SK-N-SH (cell line): Measurements from ENCODE around the gene PTPN6. TPM values are rescaled to one million over a fixed set of nuclear protein-coding genes. Genes with fewer than 3 reads are reported as not detected.

Experiments used
- CTCF ChIA-PET: fragments of 300-600, 350-600 bp; formaldehyde crosslinking; extraction: SDS; loops from one replicate; lab custom pipeline; 2021; lab: Yijun Ruan, JAX
- POLR2A ChIA-PET: fragments of 350-600 bp; sonication (Branson Sonifier 250); formaldehyde crosslinking; extraction: SDS; loops from one replicate; lab custom pipeline; 2020; ENCODE audit warnings: antibody characterized with exemption, inconsistent platforms; lab: Yijun Ruan, JAX
- DNase-seq: peaks from one replicate; pipeline ENCODE4 v3.0.0; 2012
- H2AFZ ChIP-seq: fragments of 200-600 bp; sonication (generic); 2 replicates; pipeline ENCODE4 v1.8.1; 2016; ENCODE audit warnings: antibody characterized with exemption, mild to moderate bottlenecking, low read depth
- H3F3A ChIP-seq: fragments of 200-600 bp; sonication (generic); replicated peaks from 2 replicates; pipeline ENCODE3; 2016; ENCODE audit warnings: antibody characterized with exemption, mild to moderate bottlenecking; ENCODE audit not compliant: insufficient read depth
- H3K27ac ChIP-seq, 2 experiments: fragments of 200-500 bp in 1 of 2; fragments of 200-600 bp in 1 of 2; sonication (Bioruptor generic) in 1 of 2; sonication (generic), shearing (Covaris generic) in 1 of 2; 2 replicates each; pipeline versions ENCODE4 v1.5.1 to v1.6.1; 2014 to 2016; ENCODE audit warnings: low read depth in 2 of 2, inconsistent platforms in 1 of 2, low read length in 1 of 2, mild to moderate bottlenecking in 1 of 2, mixed read lengths in 1 of 2
- H3K27me3 ChIP-seq: fragments of 200-600 bp; sonication (generic), shearing (Covaris generic); 2 replicates; pipeline ENCODE4 v1.6.1; 2016; ENCODE audit warnings: mixed run types; ENCODE audit not compliant: insufficient read depth
- H3K36me3 ChIP-seq, 2 experiments: fragments of 200-500 bp in 1 of 2; fragments of 200-600 bp in 1 of 2; sonication (Bioruptor generic) in 1 of 2; sonication (generic) in 1 of 2; replicated peaks in 1 of 2; 2 replicates each; pipeline versions ENCODE3 to v1.5.1; 2014 to 2016; ENCODE audit warnings: low read length in 1 of 2, mild to moderate bottlenecking in 1 of 2; ENCODE audit not compliant: insufficient read depth in 2 of 2, control insufficient read depth in 1 of 2
- H3K4me1 ChIP-seq, 2 experiments: fragments of 200-500 bp in 1 of 2; fragments of 200-600 bp in 1 of 2; sonication (Bioruptor generic) in 1 of 2; sonication (generic), shearing (Covaris generic) in 1 of 2; 2 replicates each; pipeline versions ENCODE4 v1.5.1 to v1.6.1; 2014 to 2016; ENCODE audit warnings: low read depth in 1 of 2, low read length in 1 of 2, mixed run types in 1 of 2; ENCODE audit not compliant: insufficient read depth in 2 of 2, control insufficient read depth in 1 of 2
- H3K4me2 ChIP-seq: fragments of 200-600 bp; sonication (generic), shearing (Covaris generic); 2 replicates; pipeline ENCODE4 v1.6.1; 2017; ENCODE audit warnings: mixed run types
- H3K4me3 ChIP-seq, 2 experiments: fragments of 200-500 bp in 1 of 2; fragments of 200-600 bp in 1 of 2; sonication (Bioruptor generic) in 1 of 2; sonication (generic), shearing (Covaris generic) in 1 of 2; 2 replicates each; pipeline versions ENCODE4 v1.5.1 to v1.8.1; 2014 to 2016; ENCODE audit warnings: low read depth in 2 of 2, inconsistent platforms in 1 of 2, low read length in 1 of 2, mild to moderate bottlenecking in 1 of 2, mixed read lengths in 1 of 2, moderate library complexity in 1 of 2
- H3K79me2 ChIP-seq: fragments of 200-600 bp; sonication (generic); 2 replicates; pipeline ENCODE4 v1.8.1; 2017; ENCODE audit warnings: mild to moderate bottlenecking; ENCODE audit not compliant: insufficient read depth
- H3K9ac ChIP-seq: fragments of 200-600 bp; sonication (generic); 2 replicates; pipeline ENCODE4 v1.6.1; 2017; ENCODE audit warnings: mixed run types
- H3K9me2 ChIP-seq: fragments of 200-600 bp; sonication (generic); 2 replicates; pipeline ENCODE4 v1.6.1; 2017; ENCODE audit warnings: mixed run types
- H3K9me3 ChIP-seq: fragments of 200-600 bp; sonication (generic); 2 replicates; pipeline ENCODE4 v1.6.1; 2017; ENCODE audit warnings: mixed run types, mild to moderate bottlenecking, moderate library complexity
- H4K20me1 ChIP-seq: fragments of 200-600 bp; sonication (generic); 2 replicates; pipeline ENCODE4 v1.6.1; 2017; ENCODE audit warnings: mild to moderate bottlenecking, mixed run types; ENCODE audit not compliant: insufficient read depth
- EP300 ChIP-seq, 2 experiments: IDR thresholded peaks; 2 replicates each; pipeline versions ENCODE4 v1.4.0 to v1.6.1; 2012; ENCODE audit warnings: borderline replicate concordance in 1 of 2, low read depth in 1 of 2, low read length in 1 of 2
- NFIC ChIP-seq: IDR thresholded peaks from 2 replicates; pipeline ENCODE4 v1.4.0; 2012; ENCODE audit warnings: borderline replicate concordance
- POLR2AphosphoS5 ChIP-seq: IDR thresholded peaks from 2 replicates; pipeline ENCODE4 v1.6.1; 2012; ENCODE audit warnings: low read depth, low read length
- REST ChIP-seq: IDR thresholded peaks from 2 replicates; pipeline ENCODE4 v1.6.1; 2012; ENCODE audit warnings: mild to moderate bottlenecking, low read depth, low read length, moderate library complexity
- USF1 ChIP-seq: IDR thresholded peaks from 2 replicates; pipeline ENCODE4 v1.4.0; 2012; ENCODE audit warnings: low read depth, borderline replicate concordance
- YY1 ChIP-seq: IDR thresholded peaks from 2 replicates; pipeline ENCODE4 v1.4.0; 2012; ENCODE audit warnings: low read depth, mild to moderate bottlenecking
- WGBS: methylation state at CpG from one replicate; pipeline ENCODE4 v1.1.6; 2017; ENCODE audit warnings: low lambda C conversion rate; 5-methylcytosine and 5-hydroxymethylcytosine counted together
- polyA plus RNA-seq, 3 experiments: library from polyadenylated mRNA; depleted of rRNA; stranded (reverse); fragments of >200 nt; gene quantifications; 2 replicates each; pipeline ENCODE4 v1.2.3, GENCODE V29; 2012
- TF ChIP-seq, protein P1 (sequence below): IDR thresholded peaks from 2 replicates; pipeline ENCODE4 v1.4.0; 2012; ENCODE audit warnings: low read depth

Gene PTPN6
- polyA plus RNA-seq, 1 of the 3 experiments (the other 2 are of a cell fraction), result 0.12 TPM

GRCh38 chr12:6963791-6964413 is 12.7 kb downstream of the PTPN6 start:
- Histone ChIP-seq H4K20me1 (no peaks in the 10 kb centered on the region), H3K79me2 (peaks cover 12% of the 10 kb centered on the region), H3K36me3 (peaks cover 23 to 44% of the 10 kb centered on the region in 2 experiments), H3K27me3 (no peaks in the 10 kb centered on the region), H3K9me3 (no peaks in the 10 kb centered on the region), H3K9me2 (no peaks in the 10 kb centered on the region), H3K27ac (no peak overlapping the region; a peak in 1 of 4 replicates), H3F3A (peaks cover 29% of the 10 kb centered on the region), H3K4me1 (peaks cover 2 to 17% of the 10 kb centered on the region in 2 experiments; a peak in 3 of 4 replicates), H2AFZ (no peak overlapping the region), H3K4me2 (no peak overlapping the region), H3K4me3 (no peak overlapping the region), H3K9ac (no peak overlapping the region)
- CTCF ChIA-PET, result interaction anchor here (1.0 to 8.0 kb wide), 14 partner anchors 8 to 200 kb away, joined by 3 to 114 read pairs (median 6); partner anchors contain the start of genes C12orf57, C1RL and RNU7-1
- DNase-seq, result peak; percentile 24
- POLR2A ChIA-PET, result interaction anchor here (1.2 to 6.8 kb wide), 3 partner anchors 19 to 91 kb away, joined by 3 to 62 read pairs (median 6); partner anchors contain the start of genes C12orf57, RNU7-1 and SPSB2
- TF ChIP-seq USF1 (no peak), EP300 (IDR thresholded peaks at IDR 0.05; ENCODE audit: borderline replicate concordance in 1 of 2, low read depth in 1 of 2, low read length in 1 of 2) (no peak), REST (no peak), YY1 (0 out of 2 replicates have a peak, but pooled peaks have one; percentile 20)
- TF ChIP-seq, protein P1, sequence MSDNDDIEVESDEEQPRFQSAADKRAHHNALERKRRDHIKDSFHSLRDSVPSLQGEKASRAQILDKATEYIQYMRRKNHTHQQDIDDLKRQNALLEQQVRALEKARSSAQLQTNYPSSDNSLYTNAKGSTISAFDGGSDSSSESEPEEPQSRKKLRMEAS, result no peak
- whole genome bisulfite sequencing, result 87% methylated on average over 8 of the region's 17 CpGs

DNA sequence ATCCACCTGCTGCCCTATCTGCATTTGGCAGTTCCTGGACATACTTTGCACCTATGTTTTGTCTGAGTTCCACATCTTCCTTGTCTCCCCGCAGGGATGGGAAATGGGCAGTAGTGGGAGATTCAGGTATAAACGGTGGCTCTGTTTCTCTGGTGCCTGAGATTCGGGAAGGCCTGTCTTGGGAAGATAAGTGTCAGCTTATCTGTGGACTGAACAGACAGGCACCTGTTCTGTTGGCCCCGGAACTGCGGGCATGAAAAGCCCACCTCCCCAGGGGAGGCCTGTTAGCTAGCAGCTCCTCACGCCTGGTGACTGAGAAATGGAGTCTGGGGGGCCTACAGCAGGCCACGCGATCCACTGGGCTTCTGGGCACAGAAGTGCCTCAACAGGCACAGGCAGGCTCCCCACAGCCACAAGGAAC is 13.5 kb downstream of the PTPN6 start:
- Histone ChIP-seq H3K4me1 (peaks cover 6 to 22% of the 10 kb centered on the region in 2 experiments; a peak in 3 of 4 replicates), H3K79me2 (peaks cover 19% of the 10 kb centered on the region), H3K9me3 (no peaks in the 10 kb centered on the region), H3F3A (peaks cover 29% of the 10 kb centered on the region), H3K36me3 (peaks cover 28 to 46% of the 10 kb centered on the region in 2 experiments), H2AFZ (no peak overlapping the region), H3K4me3 (no peak overlapping the region; a peak in 1 of 4 replicates), H3K9me2 (no peaks in the 10 kb centered on the region), H3K27me3 (no peaks in the 10 kb centered on the region), H3K9ac (no peak overlapping the region), H3K27ac (peak overlapping the region; percentile 42 to 47; a peak in 3 of 4 replicates), H3K4me2 (no peak overlapping the region), H4K20me1 (no peaks in the 10 kb centered on the region)
- ChIA-PET POLR2A (interaction anchor here (1.0 to 6.8 kb wide), 4 partner anchors 19 to 91 kb away, joined by 3 to 62 read pairs (median 4); partner anchors contain the start of genes C12orf57, RNU7-1 and SPSB2), CTCF (interaction anchor here (0.5 to 8.0 kb wide), 23 partner anchors 9 to 199 kb away, joined by 3 to 114 read pairs (median 4); partner anchors contain the start of genes C12orf57, C1RL and RNU7-1)
- 64% methylated on average over 5 of the region's 8 CpGs for WGBS
- no peak for DNase-seq
- TF ChIP-seq POLR2AphosphoS5, result 0 out of 2 replicates have a peak, but pooled peaks have one; percentile 1
- no peak for TF ChIP-seq NFIC
